Lower leg skin (tissue), 4 donors: ENCODE measurements around the gene CCNQ. TPM values are rescaled to one million over a fixed set of nuclear protein-coding genes. Genes with fewer than 3 reads are reported as not detected.

ENCODE experiments used
- DNase-seq, 2 donors: peaks; one replicate each; pipeline ENCODE4 v3.0.0-alpha.2; 2019; ENCODE audit warnings: low spot score in 2 of 2
- H3K4me3 ChIP-seq: fragments of 200-600 bp; sonication (generic); 2 replicates; pipeline ENCODE4 v1.5.1; 2017; ENCODE audit warnings: mild to moderate bottlenecking, low read depth; ENCODE audit not compliant: poor library complexity, severe bottlenecking
- CTCF ChIP-seq, 3 donors: fragments of 450-650 bp; IDR thresholded peaks; one replicate each; pipeline ENCODE4 v1.5.1; 2016; ENCODE audit warnings: antibody characterized with exemption in 3 of 3, mild to moderate bottlenecking in 3 of 3, moderate library complexity in 2 of 3
- POLR2A ChIP-seq, 2 donors: fragments of 450-650 bp; IDR thresholded peaks; one replicate each; pipeline ENCODE4 v1.6.1; 2016 to 2017; ENCODE audit warnings: antibody characterized with exemption in 2 of 2, mild to moderate bottlenecking in 1 of 2, moderate library complexity in 1 of 2
- WGBS, 2 donors: methylation state at CpG; one replicate each; pipeline ENCODE4 v1.1.5; 2018; 5-methylcytosine and 5-hydroxymethylcytosine counted together
- intact Hi-C: fragments of 100-400 bp; cut with DNase I; formaldehyde crosslinking; loops from one replicate; pipeline ENCODE4 v1.15.0; 2023; ENCODE audit warnings: low total_unique reads
- total RNA-seq, 4 donors: library from RNA; depleted of rRNA; stranded (reverse); fragments of >200 nt; gene quantifications; one replicate each; pipeline ENCODE4 v1.1.0, GENCODE V29; 2016

Gene CCNQ
- total RNA-seq, 4 donors from 2014 or later, result 20.7 to 35.7 (median 28.5) TPM

DNA sequence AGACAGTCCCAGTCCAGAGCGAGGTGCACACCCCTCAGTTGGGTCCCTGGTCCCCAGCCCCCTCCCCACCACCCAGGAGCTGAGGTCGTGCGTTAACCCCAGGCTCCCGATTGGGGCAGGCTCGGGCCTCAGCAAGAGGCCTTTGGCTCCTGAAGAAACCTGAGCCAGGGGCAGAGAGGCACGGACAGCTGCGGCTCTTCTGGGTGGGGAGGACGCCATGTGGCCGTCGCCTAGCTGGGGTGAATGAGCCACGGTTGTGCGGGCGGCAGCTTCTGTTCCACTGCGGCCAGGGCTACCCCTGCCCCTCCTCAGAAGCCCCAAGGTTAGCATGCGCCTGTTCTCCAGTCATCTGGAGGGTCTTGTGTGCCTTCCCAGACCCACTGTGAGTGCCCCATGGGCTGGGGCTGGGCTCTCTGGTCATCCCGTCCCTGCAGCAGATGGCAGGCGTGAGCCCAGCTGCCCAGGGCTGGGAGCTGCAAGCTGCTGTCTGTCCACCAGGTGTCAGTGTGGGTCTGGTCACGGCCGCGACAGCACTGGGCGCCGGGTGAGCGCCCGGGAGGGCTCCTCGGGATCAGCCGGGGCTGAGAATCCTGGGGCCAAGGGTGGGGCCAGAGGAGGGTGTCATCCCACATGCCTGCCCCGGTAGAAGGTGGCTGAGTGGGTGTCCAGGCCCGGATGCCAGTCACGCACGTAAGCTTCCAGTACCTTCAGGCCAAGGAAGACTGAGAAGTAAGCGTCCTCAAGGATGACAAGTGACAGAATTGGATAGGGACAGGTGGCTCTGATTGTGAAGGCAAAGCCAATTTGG is 59.6 kb downstream of the CCNQ start:
- DNase-seq, result peak; percentile 22 to 92
- TF ChIP-seq POLR2A (IDR thresholded peaks at IDR 0.05), result no peak
- peak in 1 of 3 donors; percentile 40 for TF ChIP-seq CTCF (IDR thresholded peaks at IDR 0.05)

GRCh38 chrX:153538424-153538823 is 60.5 kb downstream of the CCNQ start:
- TF ChIP-seq POLR2A (IDR thresholded peaks at IDR 0.05), result no peak
- no peak for TF ChIP-seq CTCF (IDR thresholded peaks at IDR 0.05)
- intact Hi-C loops, result no loop called here
- WGBS, 2 donors, result 60 to 84% methylated on average over 2 to 17 of the region's 17 CpGs
- DNase-seq, result no peak
- no peak overlapping the region for H3K4me3 ChIP-seq

More for the DNA sequence above, 59.6 kb downstream of the CCNQ start:
- WGBS, 2 donors, result 50 to 66% methylated on average over 9 to 31 of the region's 31 CpGs
- no peak overlapping the region for H3K4me3 ChIP-seq
- intact Hi-C loops, result no loop called here

Other genes with a start within 250 kb of the CCNQ start
- under 1 TPM in 2 of 4 donors, not detected in 2; 0.13 to 0.20 TPM for gene PNMA6E, start 197.8 kb downstream of the CCNQ start, total RNA-seq
- gene ZFP92, start 187.7 kb downstream of the CCNQ start, total RNA-seq, result under 1 TPM in 3 of 4 donors, not detected in 1; 0.08 to 0.68 (median 0.20) TPM
- 100 to 1,000 TPM in 2 of 4 donors, 10 to 100 TPM in 2; 76.4 to 129 (median 112) TPM for gene TREX2, start 153.1 kb downstream of the CCNQ start, total RNA-seq
- 10 to 100 TPM in 3 of 4 donors, 1 to 10 TPM in 1; 2.7 to 24.2 (median 13.6) TPM for gene HAUS7, start 128.6 kb downstream of the CCNQ start, total RNA-seq
- 10 to 100 TPM; 18.1 to 34.2 (median 22.8) TPM for gene BGN, start 104.2 kb downstream of the CCNQ start, total RNA-seq
- gene ATP2B3, start 81.5 kb downstream of the CCNQ start, total RNA-seq, result under 1 TPM in 1 of 4 donors, not detected in 3; 0.07 TPM
- under 1 TPM in 2 of 4 donors, not detected in 2; 0.13 to 0.20 TPM for gene DUSP9, start 48.1 kb upstream of the CCNQ start, total RNA-seq
- gene PNCK, start 74.7 kb upstream of the CCNQ start, total RNA-seq, result 1 to 10 TPM in 3 of 4 donors, under 1 TPM in 1; 0.76 to 6.7 (median 2.1) TPM
- gene SLC6A8, start 88.8 kb upstream of the CCNQ start, total RNA-seq, result 10 to 100 TPM; 26.5 to 43.5 (median 34.5) TPM
- gene BCAP31, start 125.2 kb upstream of the CCNQ start, total RNA-seq, result 100 to 1,000 TPM; 139 to 210 (median 169) TPM
- 1 to 10 TPM; 5.0 to 9.3 (median 7.4) TPM for gene ABCD1, start 125.7 kb upstream of the CCNQ start, total RNA-seq
- gene PLXNB3, start 165.1 kb upstream of the CCNQ start, total RNA-seq, result 10 to 100 TPM; 10.9 to 21.9 (median 12.3) TPM
- gene SRPK3, start 181.9 kb upstream of the CCNQ start, total RNA-seq, result under 1 TPM in 3 of 4 donors, not detected in 1; 0.30 to 0.79 (median 0.36) TPM
- 10 to 100 TPM; 66.2 to 94.8 (median 76.1) TPM for gene IDH3G, start 195.2 kb upstream of the CCNQ start, total RNA-seq
- 100 to 1,000 TPM in 3 of 4 donors, 10 to 100 TPM in 1; 90.2 to 169 (median 156) TPM for gene SSR4, start 195.5 kb upstream of the CCNQ start, total RNA-seq
- gene PDZD4, start 231.4 kb upstream of the CCNQ start, total RNA-seq, result 1 to 10 TPM; 2.2 to 6.4 (median 4.6) TPM